ENCODE measurements around the gene BLVRA.

GRCh38 chr7:43834463-43835251 lies 76.2 kb downstream of the BLVRA start:
- TF ChIP-seq EZH2 (IDR thresholded peaks at IDR 0.05; ENCODE audit: borderline replicate concordance, insufficient read depth, low read depth, low read length, poor library complexity, severe bottlenecking), result no peak
- TF ChIP-seq, protein P1, sequence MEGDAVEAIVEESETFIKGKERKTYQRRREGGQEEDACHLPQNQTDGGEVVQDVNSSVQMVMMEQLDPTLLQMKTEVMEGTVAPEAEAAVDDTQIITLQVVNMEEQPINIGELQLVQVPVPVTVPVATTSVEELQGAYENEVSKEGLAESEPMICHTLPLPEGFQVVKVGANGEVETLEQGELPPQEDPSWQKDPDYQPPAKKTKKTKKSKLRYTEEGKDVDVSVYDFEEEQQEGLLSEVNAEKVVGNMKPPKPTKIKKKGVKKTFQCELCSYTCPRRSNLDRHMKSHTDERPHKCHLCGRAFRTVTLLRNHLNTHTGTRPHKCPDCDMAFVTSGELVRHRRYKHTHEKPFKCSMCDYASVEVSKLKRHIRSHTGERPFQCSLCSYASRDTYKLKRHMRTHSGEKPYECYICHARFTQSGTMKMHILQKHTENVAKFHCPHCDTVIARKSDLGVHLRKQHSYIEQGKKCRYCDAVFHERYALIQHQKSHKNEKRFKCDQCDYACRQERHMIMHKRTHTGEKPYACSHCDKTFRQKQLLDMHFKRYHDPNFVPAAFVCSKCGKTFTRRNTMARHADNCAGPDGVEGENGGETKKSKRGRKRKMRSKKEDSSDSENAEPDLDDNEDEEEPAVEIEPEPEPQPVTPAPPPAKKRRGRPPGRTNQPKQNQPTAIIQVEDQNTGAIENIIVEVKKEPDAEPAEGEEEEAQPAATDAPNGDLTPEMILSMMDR (IDR thresholded peaks at IDR 0.05), result no peak

All from B cell (primary cell).